ENCODE measurements around the gene C3orf38.

The C3orf38 gene

GRCh38 chr3:88167173-88167572, 17.4 kb downstream of the C3orf38 start:
- Histone ChIP-seq H3K9ac (ENCODE audit: low read length) (no peak overlapping the region), H2AFZ (ENCODE audit: low read length) (no peak overlapping the region), H3K9me2 (replicated peaks; ENCODE audit: insufficient read depth, low read length) (no peaks in the 10 kb centered on the region), H3K79me2 (ENCODE audit: low read length) (0 out of 2 replicates have a peak, but pooled peaks cover 5% of the 10 kb centered on the region), H3K4me3 (ENCODE audit: low read length) (no peak overlapping the region), H3K36me3 (replicated peaks; ENCODE audit: insufficient read depth, low read length) (no peaks in the 10 kb centered on the region), H3K27me3 (replicated peaks; ENCODE audit: insufficient read depth, low read length) (no peaks in the 10 kb centered on the region), H3K4me2 (ENCODE audit: low read depth, low read length) (no peak overlapping the region), H3K4me1 (ENCODE audit: low read length) (no peaks in the 10 kb centered on the region), H3F3A (ENCODE audit: insufficient read depth, low read length) (no peaks in the 10 kb centered on the region), H3K9me3 (replicated peaks; ENCODE audit: insufficient read depth, low read length) (no peaks in the 10 kb centered on the region), H4K20me1 (ENCODE audit: insufficient read depth, low read length) (no peaks in the 10 kb centered on the region), H3K27ac (ENCODE audit: low read length) (no peak overlapping the region)
- DNase-seq: no peak
- no peak for TF ChIP-seq EZH2phosphoT487 (IDR thresholded peaks at IDR 0.05; ENCODE audit: low read length)
- TF ChIP-seq EZH2 (optimal IDR thresholded peaks at IDR 0.05; ENCODE audit: low read depth, low read length): no peak
- no peak for TF ChIP-seq CTCF (IDR thresholded peaks at IDR 0.05; ENCODE audit: low read length)

GRCh38 chr3:88167704-88168103, 17.9 kb downstream of the C3orf38 start:
- no peak for DNase-seq
- no peaks in the 10 kb centered on the region for H3F3A ChIP-seq (ENCODE audit: insufficient read depth, low read length)
- no peaks in the 10 kb centered on the region for H4K20me1 ChIP-seq (ENCODE audit: insufficient read depth, low read length)
- H2AFZ ChIP-seq (ENCODE audit: low read length): no peak overlapping the region
- TF ChIP-seq EZH2 (optimal IDR thresholded peaks at IDR 0.05; ENCODE audit: low read depth, low read length): no peak
- no peak for TF ChIP-seq CTCF (IDR thresholded peaks at IDR 0.05; ENCODE audit: low read length)
- no peak for TF ChIP-seq EZH2phosphoT487 (IDR thresholded peaks at IDR 0.05; ENCODE audit: low read length)
- H3K4me1 ChIP-seq (ENCODE audit: low read length): no peaks in the 10 kb centered on the region
- no peak overlapping the region for H3K4me3 ChIP-seq (ENCODE audit: low read length)
- no peaks in the 10 kb centered on the region for H3K27me3 ChIP-seq (replicated peaks; ENCODE audit: insufficient read depth, low read length)
- no peaks in the 10 kb centered on the region for H3K9me3 ChIP-seq (replicated peaks; ENCODE audit: insufficient read depth, low read length)
- no peak overlapping the region for H3K9ac ChIP-seq (ENCODE audit: low read length)
- H3K27ac ChIP-seq (ENCODE audit: low read length): no peak overlapping the region
- H3K79me2 ChIP-seq (ENCODE audit: low read length): 0 out of 2 replicates have a peak, but pooled peaks cover 4% of the 10 kb centered on the region
- no peaks in the 10 kb centered on the region for H3K9me2 ChIP-seq (replicated peaks; ENCODE audit: insufficient read depth, low read length)
- H3K4me2 ChIP-seq (ENCODE audit: low read depth, low read length): no peak overlapping the region
- no peaks in the 10 kb centered on the region for H3K36me3 ChIP-seq (replicated peaks; ENCODE audit: insufficient read depth, low read length)

GRCh38 chr3:88168171-88168570, 18.4 kb downstream of the C3orf38 start:
- Histone ChIP-seq H3K9me3 (replicated peaks; ENCODE audit: insufficient read depth, low read length) (no peaks in the 10 kb centered on the region), H3K36me3 (replicated peaks; ENCODE audit: insufficient read depth, low read length) (no peaks in the 10 kb centered on the region), H3K9ac (ENCODE audit: low read length) (no peak overlapping the region), H3K4me2 (ENCODE audit: low read depth, low read length) (no peak overlapping the region), H3K9me2 (replicated peaks; ENCODE audit: insufficient read depth, low read length) (no peaks in the 10 kb centered on the region), H3K27ac (ENCODE audit: low read length) (no peak overlapping the region), H3K79me2 (ENCODE audit: low read length) (no peaks in the 10 kb centered on the region), H3K27me3 (replicated peaks; ENCODE audit: insufficient read depth, low read length) (no peaks in the 10 kb centered on the region), H2AFZ (ENCODE audit: low read length) (no peak overlapping the region), H4K20me1 (ENCODE audit: insufficient read depth, low read length) (no peaks in the 10 kb centered on the region), H3K4me3 (ENCODE audit: low read length) (no peak overlapping the region), H3K4me1 (ENCODE audit: low read length) (no peaks in the 10 kb centered on the region), H3F3A (ENCODE audit: insufficient read depth, low read length) (no peaks in the 10 kb centered on the region)
- TF ChIP-seq EZH2phosphoT487 (IDR thresholded peaks at IDR 0.05; ENCODE audit: low read length): no peak
- TF ChIP-seq EZH2 (optimal IDR thresholded peaks at IDR 0.05; ENCODE audit: low read depth, low read length): no peak
- TF ChIP-seq CTCF (IDR thresholded peaks at IDR 0.05; ENCODE audit: low read length): no peak
- no peak for DNase-seq

All from MM.1S (cell line).